Body of pancreas (tissue), 4 donors: ENCODE measurements around the gene LZTS3. TPM values are rescaled to one million over a fixed set of nuclear protein-coding genes. Genes with fewer than 3 reads are reported as not detected.

ENCODE experiments used
- ATAC-seq: fragments of 150-250 bp; one replicate; pipeline ENCODE4 v1.9.1; 2016
- DNase-seq, 4 donors: peaks; one replicate each; pipeline ENCODE4 v3.0.0-alpha.2; 2019
- H3K27ac ChIP-seq, 4 donors: fragments of 200-600 bp; sonication (generic); 1 replicate in 3 of 4; 2 replicates in 1 of 4; pipeline versions ENCODE4 v1.5.1 to v1.6.1; 2016 to 2019; ENCODE audit warnings: mild to moderate bottlenecking in 1 of 4, mixed read lengths in 1 of 4, moderate library complexity in 1 of 4
- H3K27me3 ChIP-seq, 2 donors: fragments of 200-600 bp; sonication (generic); one replicate each; pipeline ENCODE4 v1.6.0; 2016; ENCODE audit warnings: mild to moderate bottlenecking in 1 of 2
- H3K36me3 ChIP-seq, 2 donors: fragments of 200-600 bp; sonication (generic); replicated peaks in 1 of 2; 2 replicates each; pipeline ENCODE4 v1.5.1; 2016; ENCODE audit warnings: low read depth in 2 of 2; ENCODE audit not compliant: insufficient read depth in 1 of 2
- H3K4me1 ChIP-seq: fragments of 200-600 bp; sonication (generic); one replicate; pipeline ENCODE4 v1.6.0; 2016
- H3K4me3 ChIP-seq, 2 donors: fragments of 200-600 bp; sonication (generic); 1 replicate in 1 of 2; 2 replicates in 1 of 2; pipeline ENCODE4 v1.5.1; 2016 to 2019
- H3K9me3 ChIP-seq, 3 donors: fragments of 200-600 bp; sonication (generic); 1 replicate in 2 of 3; 2 replicates in 1 of 3; pipeline ENCODE4 v1.5.1; 2016
- POLR2A ChIP-seq, 3 donors: fragments of 450-650 bp; IDR thresholded peaks; one replicate each; pipeline ENCODE4 v1.6.1; 2016; ENCODE audit warnings: antibody characterized with exemption in 3 of 3, mild to moderate bottlenecking in 2 of 3
- WGBS, 2 donors: methylation state at CpG; one replicate each; pipeline ENCODE4 v1.1.5; 2017; 5-methylcytosine and 5-hydroxymethylcytosine counted together
- intact Hi-C: fragments of 100-400 bp; cut with DNase I; formaldehyde crosslinking; loops from one replicate; pipeline ENCODE4 v1.15.1; 2023
- total RNA-seq, 2 donors: library from RNA; depleted of rRNA; stranded (reverse); fragments of >200 nt; gene quantifications; one replicate each; pipeline ENCODE4 v1.1.0, GENCODE V29; 2016
- TF ChIP-seq, protein P1 (sequence below), 7 experiments: fragments of 450-650 bp in 4 of 7; fragments of 200-600 bp in 3 of 7; sonication (generic) in 3 of 7; IDR thresholded peaks; one replicate each; pipeline ENCODE4 v1.5.1; 2016 to 2019; ENCODE audit warnings: antibody characterized with exemption in 7 of 7

The LZTS3 gene
- total RNA-seq, 2 donors from 2014 or later: 38.4 to 72.2 TPM

DNA sequence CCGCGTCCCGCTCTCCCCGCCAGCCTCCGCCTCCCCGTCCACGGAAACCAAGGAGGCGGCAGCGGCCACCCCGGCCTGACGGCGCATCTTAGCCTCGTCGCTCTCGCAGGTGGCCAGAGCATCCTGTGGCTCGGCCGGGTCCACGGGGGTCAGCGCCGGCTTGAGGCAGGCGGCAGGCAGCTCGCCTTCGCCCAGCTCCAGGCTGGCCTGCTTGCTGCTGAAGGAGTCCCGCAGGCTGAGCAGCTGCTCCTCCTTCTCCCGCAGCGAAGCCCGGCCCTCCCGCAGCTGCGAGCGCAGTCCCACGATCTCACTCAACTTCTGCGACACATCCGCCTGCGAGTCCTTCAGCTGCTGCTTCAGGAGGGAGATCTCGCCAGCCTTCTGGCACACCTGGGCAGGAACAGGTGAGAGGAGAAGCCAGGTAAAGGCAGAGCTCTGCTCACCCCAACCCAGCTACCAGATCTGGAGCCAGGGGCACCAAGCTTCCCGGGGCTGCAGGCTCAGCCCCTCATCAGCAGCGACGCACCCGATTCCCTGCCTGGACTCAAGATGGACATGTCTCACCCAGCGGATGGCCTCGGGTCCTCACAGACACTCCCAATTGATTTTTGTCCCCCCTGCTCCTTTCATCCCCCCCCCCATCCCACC is 8.5 kb downstream of the LZTS3 start:
- DNase-seq (no peak), ATAC-seq (no peak)
- Histone ChIP-seq H3K27ac (no peak overlapping the region), H3K4me1 (peaks cover 40% of the 10 kb centered on the region), H3K4me3 (no peak overlapping the region), H3K27me3 (no peaks in the 10 kb centered on the region), H3K36me3 (no peaks in the 10 kb centered on the region), H3K9me3 (no peaks in the 10 kb centered on the region)
- TF ChIP-seq, protein P1, sequence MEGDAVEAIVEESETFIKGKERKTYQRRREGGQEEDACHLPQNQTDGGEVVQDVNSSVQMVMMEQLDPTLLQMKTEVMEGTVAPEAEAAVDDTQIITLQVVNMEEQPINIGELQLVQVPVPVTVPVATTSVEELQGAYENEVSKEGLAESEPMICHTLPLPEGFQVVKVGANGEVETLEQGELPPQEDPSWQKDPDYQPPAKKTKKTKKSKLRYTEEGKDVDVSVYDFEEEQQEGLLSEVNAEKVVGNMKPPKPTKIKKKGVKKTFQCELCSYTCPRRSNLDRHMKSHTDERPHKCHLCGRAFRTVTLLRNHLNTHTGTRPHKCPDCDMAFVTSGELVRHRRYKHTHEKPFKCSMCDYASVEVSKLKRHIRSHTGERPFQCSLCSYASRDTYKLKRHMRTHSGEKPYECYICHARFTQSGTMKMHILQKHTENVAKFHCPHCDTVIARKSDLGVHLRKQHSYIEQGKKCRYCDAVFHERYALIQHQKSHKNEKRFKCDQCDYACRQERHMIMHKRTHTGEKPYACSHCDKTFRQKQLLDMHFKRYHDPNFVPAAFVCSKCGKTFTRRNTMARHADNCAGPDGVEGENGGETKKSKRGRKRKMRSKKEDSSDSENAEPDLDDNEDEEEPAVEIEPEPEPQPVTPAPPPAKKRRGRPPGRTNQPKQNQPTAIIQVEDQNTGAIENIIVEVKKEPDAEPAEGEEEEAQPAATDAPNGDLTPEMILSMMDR (IDR thresholded peaks at IDR 0.05): no peak
- no peak for TF ChIP-seq POLR2A (IDR thresholded peaks at IDR 0.05)
- WGBS, 2 donors: 88 to 94% methylated on average over 23 to 33 of the region's 41 CpGs
- intact Hi-C loops: no loop called here

DNA sequence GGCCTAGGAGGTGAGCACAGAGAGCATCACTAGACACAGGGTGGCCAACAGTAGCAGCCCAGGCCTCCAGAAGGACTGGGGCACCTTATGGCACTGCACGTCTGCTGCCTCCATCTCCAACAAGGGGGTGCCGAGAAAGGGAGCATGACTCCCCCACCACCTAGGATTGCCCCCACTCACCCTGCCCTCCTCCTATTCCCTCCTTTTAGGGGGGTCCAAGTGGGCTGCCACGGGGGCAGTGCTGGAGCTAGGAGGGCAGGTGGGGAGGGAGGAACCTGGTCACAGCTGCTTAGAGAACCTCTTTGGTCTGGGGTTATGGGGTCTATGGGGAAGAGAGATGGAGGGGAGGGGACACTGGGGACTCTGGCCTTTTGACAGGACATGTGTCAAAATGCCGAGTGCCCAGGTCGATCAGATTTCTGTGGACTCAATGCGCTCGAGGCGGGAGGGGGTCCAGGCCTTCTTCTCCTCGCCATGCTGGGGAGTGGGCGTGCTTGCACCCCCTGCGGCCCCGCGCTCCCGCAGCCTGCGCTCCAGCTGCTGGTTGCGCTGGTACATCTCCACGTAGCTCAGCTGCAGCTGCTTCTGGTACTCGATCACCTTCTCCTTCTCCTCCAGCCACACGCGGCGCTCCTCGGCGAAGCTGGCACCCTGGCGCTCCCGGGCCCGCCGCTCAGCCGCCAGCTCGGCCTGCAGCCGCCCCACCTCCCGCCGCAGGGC is 9.1 kb downstream of the LZTS3 start:
- H3K4me3 ChIP-seq: no peak overlapping the region
- intact Hi-C loops: no loop called here
- H3K4me1 ChIP-seq: peaks cover 40% of the 10 kb centered on the region
- WGBS, 2 donors: 74 to 84% methylated on average over 16 to 25 of the region's 32 CpGs
- no peaks in the 10 kb centered on the region for H3K27me3 ChIP-seq
- no peak for ATAC-seq
- H3K9me3 ChIP-seq: no peaks in the 10 kb centered on the region
- TF ChIP-seq, protein P1 (IDR thresholded peaks at IDR 0.05): no peak
- no peak for TF ChIP-seq POLR2A (IDR thresholded peaks at IDR 0.05)
- no peaks in the 10 kb centered on the region for H3K36me3 ChIP-seq
- no peak for DNase-seq
- H3K27ac ChIP-seq: no peak overlapping the region

DNA sequence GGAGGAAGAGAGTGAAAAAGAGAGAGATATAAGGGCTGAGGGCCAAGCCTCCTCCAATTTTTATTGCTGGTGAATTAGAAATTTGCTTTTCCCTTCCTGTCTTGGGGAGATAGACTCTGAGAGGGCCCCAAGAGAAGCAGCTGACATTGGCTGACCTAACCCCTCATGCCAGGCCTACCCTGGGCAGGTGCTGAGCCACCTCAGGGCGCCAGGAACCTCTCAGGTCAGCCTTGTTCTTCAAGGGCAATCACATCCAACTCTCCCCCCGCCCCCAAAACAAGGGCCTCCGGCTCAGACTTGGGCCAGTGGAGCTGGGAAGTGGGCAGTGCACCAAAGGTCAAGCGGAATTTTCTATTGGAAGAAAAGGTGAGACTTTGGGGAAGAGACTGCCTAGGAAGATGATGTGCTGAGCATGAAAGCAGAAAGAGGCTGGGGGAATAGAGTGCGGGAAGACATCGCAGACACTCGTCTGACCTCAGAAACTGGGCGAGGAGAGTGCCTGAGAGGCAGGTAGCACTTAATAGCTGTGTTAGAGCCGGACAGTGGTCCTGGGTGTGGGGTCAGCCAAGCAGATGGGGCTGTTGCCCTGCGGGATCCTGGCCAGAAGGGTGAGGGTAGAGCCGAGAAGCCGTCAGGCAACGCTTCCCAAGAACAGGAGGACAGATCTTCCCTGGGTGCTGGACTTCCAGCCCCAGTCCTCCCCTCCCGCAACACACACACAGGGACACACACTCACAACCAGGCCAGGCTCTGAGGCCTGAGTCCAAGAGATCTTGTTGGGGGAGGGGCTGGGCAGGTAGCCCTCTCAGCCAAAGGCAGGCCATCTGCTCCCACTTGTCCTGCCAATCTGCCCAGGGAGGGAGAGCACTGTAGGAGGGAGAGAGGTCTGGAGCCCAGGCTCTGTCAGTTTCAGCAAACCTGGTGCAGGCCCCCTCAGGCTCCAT is 10.0 kb downstream of the LZTS3 start:
- 90 to 91% methylated on average over 13 to 14 of the region's 14 CpGs for WGBS, 2 donors
- TF ChIP-seq, protein P1 (IDR thresholded peaks at IDR 0.05): no peak
- no peak for TF ChIP-seq POLR2A (IDR thresholded peaks at IDR 0.05)
- intact Hi-C loops: no loop called here
- peak in 2 of 4 donors; percentile 1 to 25 for DNase-seq
- Histone ChIP-seq H3K4me1 (peaks cover 38% of the 10 kb centered on the region), H3K4me3 (no peak overlapping the region), H3K27me3 (no peaks in the 10 kb centered on the region), H3K9me3 (no peaks in the 10 kb centered on the region), H3K27ac (no peak overlapping the region), H3K36me3 (no peaks in the 10 kb centered on the region)
- no peak for ATAC-seq

DNA sequence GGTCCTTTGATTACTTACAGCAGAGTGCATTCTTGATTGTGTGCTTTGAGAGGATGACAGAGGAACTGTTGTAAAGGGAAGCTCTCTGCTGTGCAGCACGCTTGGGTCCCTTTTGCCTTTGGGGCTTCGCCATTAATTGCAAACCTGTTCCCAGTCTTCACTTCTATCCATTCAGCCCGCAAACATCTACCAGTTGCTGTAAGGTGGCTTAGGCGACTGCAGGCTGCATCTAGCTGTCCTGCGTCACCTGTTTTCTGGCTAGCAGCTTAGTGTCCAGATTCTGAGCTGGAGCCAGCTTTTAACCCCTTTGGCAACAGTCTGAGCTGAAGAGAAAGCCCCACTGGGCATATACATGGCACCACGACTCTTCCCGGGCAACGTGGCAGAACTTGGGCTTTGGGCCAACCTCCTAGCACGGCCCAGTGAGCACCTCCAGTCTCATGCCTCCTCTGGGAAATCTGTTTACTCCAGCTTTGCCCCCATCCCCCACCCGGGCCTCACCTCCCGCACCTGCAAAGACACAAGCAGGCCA is 11.2 kb downstream of the LZTS3 start:
- ATAC-seq (no peak), DNase-seq (peak; percentile 51 to 71 (median 62))
- H3K9me3 ChIP-seq: no peaks in the 10 kb centered on the region
- TF ChIP-seq POLR2A (IDR thresholded peaks at IDR 0.05): no peak
- TF ChIP-seq, protein P1 (IDR thresholded peaks at IDR 0.05): no peak
- no peaks in the 10 kb centered on the region for H3K27me3 ChIP-seq
- H3K4me1 ChIP-seq: peaks cover 39% of the 10 kb centered on the region
- intact Hi-C loops: no loop called here
- H3K27ac ChIP-seq: peak overlapping the region in 2 of 4 donors; percentile 42 to 55
- 31 to 32% methylated on average over 9 to 11 of the region's 11 CpGs for whole genome bisulfite sequencing, 2 donors
- no peak overlapping the region for H3K4me3 ChIP-seq
- H3K36me3 ChIP-seq: no peaks in the 10 kb centered on the region
